Common myeloid progenitor, CD34-positive (primary cell): ENCODE results near the gene KLHL14.

Experiments
- CTCF ChIA-PET: fragments of 350-600 bp; sonication (Branson Sonifier 250); formaldehyde crosslinking; loops from one replicate; lab custom pipeline; 2021; ENCODE audit warnings: antibody characterized with exemption; lab: Charles Lee
- POLR2A ChIA-PET: fragments of 350-600 bp; sonication (Branson Sonifier 250); formaldehyde crosslinking; loops from one replicate; lab custom pipeline; 2021; ENCODE audit warnings: antibody characterized with exemption; lab: Charles Lee
- DNase-seq, 3 donors: peaks; one replicate each; pipeline versions ENCODE4 v3.0.0 to v3.0.0-alpha.2; 2013
- H3K27ac ChIP-seq, 2 experiments: 1 replicate in 1 of 2; 2 replicates in 1 of 2; pipeline ENCODE4 v1.7.0; 2013; ENCODE audit warnings: inconsistent platforms in 2 of 2, low read length in 2 of 2, mild to moderate bottlenecking in 2 of 2, low read depth in 1 of 2, moderate library complexity in 1 of 2; ENCODE audit not compliant: severe bottlenecking in 2 of 2, insufficient read depth in 1 of 2, poor library complexity in 1 of 2
- H3K27me3 ChIP-seq, 5 experiments: replicated peaks in 2 of 5; 1 replicate in 3 of 5; 2 replicates in 2 of 5; pipeline versions ENCODE4 v1.6.1 to v1.7.0; 2013; ENCODE audit warnings: low read length in 4 of 5, mild to moderate bottlenecking in 2 of 5, moderate library complexity in 2 of 5, inconsistent platforms in 1 of 5; ENCODE audit not compliant: insufficient read depth in 5 of 5, control insufficient read depth in 4 of 5
- H3K36me3 ChIP-seq, 4 experiments: 1 replicate in 2 of 4; 2 replicates in 2 of 4; pipeline versions ENCODE4 v1.6.1 to v1.7.0; 2013; ENCODE audit warnings: low read length in 3 of 4, control low read depth in 1 of 4, mild to moderate bottlenecking in 1 of 4; ENCODE audit not compliant: control insufficient read depth in 4 of 4, insufficient read depth in 4 of 4
- H3K4me1 ChIP-seq, 4 experiments: 1 replicate in 3 of 4; 2 replicates in 1 of 4; pipeline versions ENCODE4 v1.6.1 to v1.7.1; 2013; ENCODE audit warnings: low read length in 3 of 4, mild to moderate bottlenecking in 3 of 4, control low read depth in 1 of 4, inconsistent platforms in 1 of 4, moderate library complexity in 1 of 4; ENCODE audit not compliant: control insufficient read depth in 4 of 4, insufficient read depth in 4 of 4; ENCODE audit errors: control extremely low read depth in 1 of 4
- H3K4me3 ChIP-seq, 7 experiments: 1 replicate in 4 of 7; 2 replicates in 3 of 7; pipeline versions ENCODE4 v1.5.1 to v1.7.0; 2013; ENCODE audit warnings: mild to moderate bottlenecking in 7 of 7, low read length in 6 of 7, moderate library complexity in 6 of 7, inconsistent platforms in 2 of 7, low read depth in 2 of 7, control low read depth in 1 of 7; ENCODE audit not compliant: insufficient read depth in 4 of 7, control insufficient read depth in 1 of 7; ENCODE audit errors: extremely low read depth in 1 of 7
- H3K9me3 ChIP-seq, 5 experiments: 1 replicate in 4 of 5; 2 replicates in 1 of 5; pipeline versions ENCODE4 v1.6.1 to v1.7.1; 2013; ENCODE audit warnings: low read length in 4 of 5, mild to moderate bottlenecking in 2 of 5, inconsistent platforms in 1 of 5, low read depth in 1 of 5, moderate library complexity in 1 of 5; ENCODE audit not compliant: control insufficient read depth in 4 of 5, insufficient read depth in 2 of 5; ENCODE audit errors: control extremely low read depth in 1 of 5
- WGBS: methylation state at CpG from one replicate; pipeline ENCODE4 v1.1.5; 2013; ENCODE audit not compliant: insufficient coverage; 5-methylcytosine and 5-hydroxymethylcytosine counted together

The KLHL14 gene

DNA sequence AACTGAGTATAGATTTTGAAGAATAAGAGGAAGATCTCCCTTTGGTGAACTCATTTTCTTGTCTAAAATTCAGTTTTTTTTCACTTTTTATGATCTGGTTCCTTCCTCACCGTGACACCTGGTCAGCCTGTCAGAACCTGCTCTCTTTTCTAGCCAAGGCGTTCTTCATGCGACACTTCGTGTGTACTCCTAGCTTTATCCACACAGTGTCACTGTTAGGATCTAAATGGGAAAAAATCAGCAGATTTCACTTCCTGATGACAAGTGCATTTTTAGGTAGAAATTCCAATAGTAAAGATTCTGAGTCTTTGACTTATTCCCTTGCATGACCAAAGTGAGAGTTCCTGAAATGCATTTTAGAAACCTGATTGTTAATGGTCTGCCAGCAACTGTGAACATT, 89.8 kb downstream of the KLHL14 start:
- 100% methylated on average over 1 of the region's 4 CpGs for WGBS
- Histone ChIP-seq H3K27ac (no peak overlapping the region), H3K27me3 (peaks cover 0 to 8% (median 0%) of the 10 kb centered on the region in 5 experiments), H3K9me3 (no peaks in the 10 kb centered on the region), H3K4me3 (no peak overlapping the region), H3K36me3 (no peaks in the 10 kb centered on the region), H3K4me1 (no peaks in the 10 kb centered on the region)
- ChIA-PET POLR2A (no interaction called here), CTCF (no interaction called here)
- no peak for DNase-seq

DNA sequence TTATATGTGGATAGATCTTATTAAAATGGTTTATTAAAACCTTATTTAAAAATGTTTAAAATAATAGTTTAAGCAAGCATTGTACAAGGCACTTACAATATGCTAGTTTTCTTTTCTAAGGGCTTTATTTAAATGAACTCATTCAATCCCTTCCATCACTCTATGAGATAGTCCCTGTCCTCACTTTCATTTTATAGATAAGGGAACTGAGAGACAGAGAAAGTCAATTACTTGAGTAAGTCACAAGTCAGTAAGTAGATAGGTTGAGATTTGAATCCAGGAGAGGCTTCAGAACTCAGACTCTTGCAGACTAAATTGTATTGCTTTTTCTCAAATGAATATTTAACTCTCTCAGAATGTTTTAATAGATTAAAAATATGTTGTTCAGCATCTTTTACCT, 95.2 kb downstream of the KLHL14 start:
- peaks cover 0 to 9% (median 0%) of the 10 kb centered on the region in 5 experiments for H3K27me3 ChIP-seq
- ChIA-PET POLR2A (no interaction called here), CTCF (no interaction called here)
- no peak overlapping the region for H3K4me3 ChIP-seq
- no peaks in the 10 kb centered on the region for H3K4me1 ChIP-seq
- H3K9me3 ChIP-seq = no peaks in the 10 kb centered on the region
- H3K36me3 ChIP-seq = no peaks in the 10 kb centered on the region
- no peak for DNase-seq
- no peak overlapping the region for H3K27ac ChIP-seq

DNA sequence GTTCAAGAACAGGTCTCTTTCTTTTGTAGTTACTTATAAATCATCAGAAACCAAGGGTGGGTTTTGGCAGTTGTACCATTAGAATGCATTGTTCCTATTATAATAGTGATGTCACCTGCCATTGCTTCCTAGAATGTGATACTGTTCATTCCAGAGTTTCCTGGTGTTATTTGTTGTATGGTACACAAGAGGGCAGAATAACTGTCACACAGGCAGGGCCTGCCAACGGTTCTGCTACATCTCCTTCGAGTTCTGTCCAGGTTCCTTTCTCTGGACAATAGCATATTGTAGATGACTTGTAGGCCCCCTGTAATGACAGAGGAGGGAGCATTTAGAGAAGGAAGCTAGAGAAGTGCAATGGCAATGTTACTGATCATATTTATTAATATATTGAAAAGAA, 98.3 kb downstream of the KLHL14 start:
- Histone ChIP-seq H3K4me3 (no peak overlapping the region), H3K9me3 (no peaks in the 10 kb centered on the region), H3K4me1 (no peaks in the 10 kb centered on the region), H3K27ac (no peak overlapping the region), H3K36me3 (no peaks in the 10 kb centered on the region), H3K27me3 (peaks cover 0 to 9% (median 0%) of the 10 kb centered on the region in 5 experiments)
- WGBS = 40% methylated on average over 1 of the region's 2 CpGs
- DNase-seq = peak in 1 of 3 donors; percentile 0
- ChIA-PET POLR2A (no interaction called here), CTCF (no interaction called here)

DNA sequence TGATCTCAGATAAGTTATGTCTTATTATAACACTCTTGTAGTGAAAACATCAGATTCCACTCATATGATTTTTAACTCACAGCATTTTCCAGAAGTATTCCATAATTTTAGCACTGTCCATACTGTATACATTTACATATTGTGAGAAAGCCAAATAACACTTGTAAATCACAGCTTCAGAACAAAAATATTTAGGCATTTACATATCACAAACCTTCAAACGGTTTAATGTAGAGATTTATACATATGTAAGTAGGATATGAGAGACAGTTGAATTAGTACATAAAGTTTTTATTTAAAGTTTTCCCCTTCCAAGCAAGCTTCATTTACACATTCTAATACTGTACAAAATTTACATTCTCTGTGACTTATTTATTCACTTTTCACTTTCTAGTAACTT, 100.4 kb downstream of the KLHL14 start:
- Histone ChIP-seq H3K4me3 (no peak overlapping the region), H3K27me3 (peaks cover 0 to 6% (median 0%) of the 10 kb centered on the region in 5 experiments), H3K4me1 (no peaks in the 10 kb centered on the region), H3K9me3 (no peaks in the 10 kb centered on the region), H3K27ac (no peak overlapping the region), H3K36me3 (no peaks in the 10 kb centered on the region)
- no CpG with 5 or more reads among the region's 1 CpG for WGBS
- no peak for DNase-seq
- ChIA-PET CTCF (no interaction called here), POLR2A (no interaction called here)

DNA sequence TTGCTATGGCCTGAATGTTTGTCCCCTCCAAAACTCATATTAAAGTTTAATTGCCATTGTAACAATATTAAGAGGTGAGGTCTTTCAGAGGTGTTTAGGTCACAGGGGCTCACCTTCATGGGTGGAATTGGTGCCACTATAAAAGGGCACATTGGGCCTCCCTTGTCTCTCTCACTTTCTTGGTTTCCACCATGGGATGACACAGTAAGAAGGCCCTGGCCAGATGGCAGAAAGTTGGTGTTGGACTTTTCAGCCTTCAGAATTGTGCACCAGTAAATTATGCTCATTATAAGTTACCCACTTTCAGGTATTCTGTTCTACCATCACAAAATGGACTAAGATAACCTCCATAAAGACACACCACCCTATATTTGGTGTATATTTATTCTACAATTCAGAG, 102.1 kb downstream of the KLHL14 start:
- ChIA-PET CTCF (no interaction called here), POLR2A (no interaction called here)
- Histone ChIP-seq H3K9me3 (no peaks in the 10 kb centered on the region), H3K27me3 (peaks cover 0 to 2% (median 0%) of the 10 kb centered on the region in 5 experiments), H3K27ac (no peak overlapping the region), H3K4me1 (no peaks in the 10 kb centered on the region), H3K36me3 (no peaks in the 10 kb centered on the region), H3K4me3 (no peak overlapping the region)
- no peak for DNase-seq

DNA sequence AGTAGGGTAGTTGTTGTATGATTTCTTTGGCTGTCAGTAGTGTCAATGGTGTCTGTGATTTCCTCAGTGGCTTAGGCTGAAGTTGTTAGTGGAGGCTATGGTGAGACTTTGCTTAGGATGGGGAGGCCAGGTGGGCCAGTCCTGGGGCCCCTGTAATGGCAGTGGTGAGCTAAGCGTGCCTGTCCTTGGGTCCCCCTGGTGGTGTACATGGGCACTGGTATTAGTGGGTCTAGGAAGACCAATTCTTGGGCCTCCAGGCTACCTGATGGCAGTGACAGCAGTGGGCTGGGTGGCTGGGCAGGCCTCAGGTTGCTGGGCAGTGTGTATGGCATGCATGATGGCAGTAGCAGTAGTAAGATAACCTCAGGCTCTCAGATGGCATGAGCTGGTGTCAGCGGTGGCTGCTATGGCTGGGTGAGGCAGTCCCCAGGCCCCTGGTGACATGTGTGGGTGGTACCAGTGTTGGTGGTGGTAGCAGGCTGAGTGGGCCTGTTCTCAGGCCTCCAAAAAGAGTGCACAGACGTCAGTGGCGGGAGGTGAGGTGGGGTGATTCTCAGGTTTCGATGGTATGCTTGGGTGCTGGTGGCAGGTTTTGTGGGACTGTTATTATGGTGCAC, 103.2 kb downstream of the KLHL14 start:
- no peaks in the 10 kb centered on the region for H3K36me3 ChIP-seq
- no peak overlapping the region for H3K4me3 ChIP-seq
- ChIA-PET CTCF (no interaction called here), POLR2A (no interaction called here)
- 75% methylated on average over 4 of the region's 5 CpGs for WGBS
- H3K27ac ChIP-seq = no peak overlapping the region
- H3K9me3 ChIP-seq = no peaks in the 10 kb centered on the region
- no peaks in the 10 kb centered on the region for H3K4me1 ChIP-seq
- no peak for DNase-seq
- no peaks in the 10 kb centered on the region for H3K27me3 ChIP-seq

DNA sequence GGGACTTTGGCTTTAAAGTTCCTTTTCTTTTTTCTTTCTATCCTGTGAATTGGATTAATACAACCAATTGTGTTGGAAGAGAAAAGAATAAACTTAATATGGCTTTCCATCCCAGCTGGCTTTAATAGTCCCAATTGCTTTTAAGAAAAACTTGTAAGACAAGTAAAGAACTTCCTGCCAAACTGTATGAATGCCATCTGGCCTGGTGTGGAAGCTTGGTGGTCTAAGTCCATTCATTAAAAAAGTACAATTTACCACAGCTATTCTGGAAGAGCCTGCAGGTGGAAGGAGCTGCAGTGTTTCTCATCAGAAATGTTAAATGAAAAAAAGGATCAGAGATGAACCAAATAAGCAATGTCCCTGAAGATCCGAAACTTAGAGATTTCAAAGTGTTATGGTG, 103.9 kb downstream of the KLHL14 start:
- WGBS = 100% methylated on average over 1 of the region's 1 CpG
- H3K27me3 ChIP-seq = peaks cover 0 to 2% (median 0%) of the 10 kb centered on the region in 5 experiments
- CTCF ChIA-PET = no interaction called here
- no peaks in the 10 kb centered on the region for H3K9me3 ChIP-seq
- no peak overlapping the region for H3K27ac ChIP-seq
- no peak for DNase-seq
- POLR2A ChIA-PET = no interaction called here
- no peak overlapping the region for H3K4me3 ChIP-seq
- H3K36me3 ChIP-seq = no peaks in the 10 kb centered on the region
- H3K4me1 ChIP-seq = no peaks in the 10 kb centered on the region
